Fibroblast of gingiva (primary cell): ENCODE measurements around the gene MIEF2.

ENCODE experiments used
- DNase-seq: peaks from one replicate; pipeline ENCODE4 v3.0.0-alpha.2; 2011; ENCODE audit warnings: low read depth

MIEF2 gene

DNA sequence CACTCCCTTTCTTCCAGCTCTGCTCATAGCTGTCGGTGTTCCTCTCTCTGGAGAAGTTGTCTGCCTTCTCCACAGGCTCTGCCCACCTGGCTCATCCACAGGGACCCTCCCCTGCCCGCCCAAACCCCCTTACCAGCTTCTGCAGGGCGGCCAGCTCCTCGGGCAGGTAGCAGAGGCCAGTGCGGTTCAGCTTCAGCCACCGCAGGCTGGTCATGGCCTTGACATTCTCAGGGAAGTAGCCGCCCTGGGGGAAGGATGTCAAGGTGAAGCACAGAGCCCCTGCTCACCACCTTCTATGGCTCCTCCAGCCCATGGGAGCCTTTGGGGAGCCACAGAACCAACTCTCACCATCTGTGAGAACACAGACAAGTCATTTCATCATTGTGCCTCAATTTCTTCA, 3.7 kb upstream of the MIEF2 start:
- no peak for DNase-seq

DNA sequence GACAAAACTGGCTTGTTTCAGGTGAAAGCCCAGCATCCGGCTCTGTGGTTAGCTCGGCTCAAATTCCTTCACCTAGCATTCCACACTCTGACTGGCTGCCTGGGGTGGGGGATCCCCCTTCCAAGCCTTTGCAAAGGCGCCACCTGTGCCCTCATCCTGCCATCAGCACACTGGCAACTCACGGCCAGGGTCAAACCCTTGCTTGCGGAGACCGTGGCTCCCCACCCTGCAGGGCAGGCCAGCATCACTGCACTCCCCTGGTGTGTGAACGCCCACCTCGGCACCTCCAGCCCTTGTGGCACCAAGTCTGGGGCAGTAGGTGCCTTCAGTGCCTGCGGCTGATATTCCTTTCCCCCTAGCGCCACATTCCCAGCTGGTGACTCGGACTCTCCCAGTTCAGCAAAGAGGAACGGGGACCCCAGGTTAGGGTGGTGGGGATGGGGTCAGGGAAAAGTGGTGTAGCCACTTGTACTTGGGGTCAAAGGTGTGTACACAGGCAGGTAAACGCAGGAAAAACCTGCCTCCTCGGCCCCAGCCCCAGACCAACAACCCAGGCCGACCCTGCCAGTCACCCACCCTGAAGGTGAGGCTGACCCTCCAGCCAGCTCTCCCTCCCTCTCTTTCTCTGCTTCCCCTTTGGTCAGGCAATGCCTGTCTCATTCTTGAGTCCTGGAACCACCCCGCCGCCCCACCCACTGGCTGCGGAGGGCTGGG, 3.0 kb upstream of the MIEF2 start:
- DNase-seq: no peak

DNA sequence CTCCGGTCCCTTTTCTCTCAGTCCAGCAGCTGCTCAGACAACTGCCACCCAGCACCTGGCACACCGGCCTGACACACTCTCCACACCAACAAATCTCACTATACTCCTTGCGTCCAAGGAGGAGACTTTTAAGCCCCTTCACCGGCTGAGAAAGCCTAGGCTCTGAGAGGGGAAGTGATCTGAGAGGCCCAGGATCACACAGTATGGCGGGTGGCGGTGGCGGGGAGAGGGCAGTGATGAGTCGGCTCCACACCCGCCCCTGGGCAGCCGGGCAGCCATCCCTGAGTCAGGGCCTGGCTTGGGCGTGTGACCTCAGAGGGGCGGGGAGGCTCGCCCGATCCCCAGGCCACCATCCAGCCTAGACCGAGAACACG, 2.5 kb upstream of the MIEF2 start:
- peak; percentile 77 for DNase-seq

GRCh38 chr17:18258356-18259038, 2.0 kb upstream of the MIEF2 start, which contains the start of gene FLII:
Gene FLII, minus strand, starts transcription at chr17:18258738. Its CDS starts 48 bp downstream, at chr17:18258690.
- no peak for DNase-seq

DNA sequence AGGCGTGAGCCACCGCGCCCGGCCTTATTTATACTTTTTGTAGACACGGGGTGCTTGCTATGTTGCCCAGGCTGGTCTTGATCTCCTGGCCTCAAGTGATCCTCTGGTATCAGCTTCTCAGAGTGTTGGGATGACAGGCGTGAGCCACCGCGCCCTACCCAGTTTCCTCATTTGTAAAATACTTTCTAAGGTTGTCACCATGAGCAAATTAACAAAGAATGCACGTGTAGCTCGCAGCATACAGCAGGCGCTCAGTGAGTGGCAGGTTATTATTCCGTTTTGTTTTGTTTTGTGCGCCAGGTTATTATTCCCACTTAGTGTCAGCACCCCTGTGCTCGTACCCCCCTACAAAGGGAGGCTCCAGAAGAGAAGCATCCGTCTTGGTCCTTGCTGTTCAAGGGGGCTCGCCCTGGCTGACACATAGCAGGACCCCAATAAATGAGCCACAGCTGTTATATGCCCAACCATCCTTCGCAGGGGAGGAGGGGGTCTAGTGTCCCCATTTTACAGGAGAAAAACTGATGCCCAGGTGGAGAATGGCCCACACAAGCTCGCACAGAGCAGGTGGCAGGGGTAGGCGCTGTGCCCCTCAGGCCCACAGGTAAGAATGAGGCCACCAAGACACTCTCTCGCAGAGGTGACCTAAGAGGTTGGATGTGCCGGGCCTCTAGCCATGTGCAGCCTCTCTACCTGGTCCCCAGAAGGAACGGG, 686 bp upstream of the MIEF2 start:
- no peak for DNase-seq

DNA sequence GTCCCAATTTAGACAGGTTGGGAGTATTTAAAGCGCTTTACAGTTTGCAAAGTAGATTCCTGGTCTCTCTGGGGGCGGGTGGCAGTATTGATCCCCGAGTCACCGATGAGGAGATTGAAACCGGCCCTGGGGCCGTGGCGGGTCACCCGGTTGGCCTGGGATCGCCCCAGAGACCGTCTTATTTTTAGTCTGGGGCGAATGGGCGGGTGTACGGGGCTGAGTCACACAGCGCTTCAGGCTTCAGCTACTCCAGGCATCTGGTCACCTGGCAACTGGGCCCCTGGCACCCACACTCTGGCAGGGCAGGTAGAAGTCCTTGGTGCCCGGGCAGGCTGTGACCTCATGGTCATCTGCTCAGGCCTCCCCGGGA, 669 bp downstream of the MIEF2 start:
- peak; percentile 36 for DNase-seq

GRCh38 chr17:18261659-18262058, 1.2 kb downstream of the MIEF2 start:
- DNase-seq: no peak

DNA sequence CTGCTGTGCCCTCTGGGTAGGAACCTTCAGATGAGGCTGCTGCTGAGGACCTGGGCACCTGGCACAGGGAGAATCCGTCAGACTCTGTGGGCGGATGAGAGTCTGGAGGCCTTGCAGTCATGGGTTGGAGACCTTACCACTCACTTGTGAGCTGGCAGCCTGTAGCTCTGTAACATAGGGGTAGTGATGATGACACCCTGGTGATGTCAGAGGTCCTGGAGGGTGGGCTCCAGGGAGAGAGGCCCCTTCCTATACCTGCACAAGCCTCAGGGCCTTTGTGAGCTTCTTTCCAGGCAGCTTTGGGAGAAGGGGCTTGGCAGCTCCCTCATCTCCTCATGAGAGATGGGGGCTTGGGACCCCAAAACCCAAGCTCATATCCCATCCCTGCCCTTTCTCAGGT, 1.6 kb downstream of the MIEF2 start:
- no peak for DNase-seq

DNA sequence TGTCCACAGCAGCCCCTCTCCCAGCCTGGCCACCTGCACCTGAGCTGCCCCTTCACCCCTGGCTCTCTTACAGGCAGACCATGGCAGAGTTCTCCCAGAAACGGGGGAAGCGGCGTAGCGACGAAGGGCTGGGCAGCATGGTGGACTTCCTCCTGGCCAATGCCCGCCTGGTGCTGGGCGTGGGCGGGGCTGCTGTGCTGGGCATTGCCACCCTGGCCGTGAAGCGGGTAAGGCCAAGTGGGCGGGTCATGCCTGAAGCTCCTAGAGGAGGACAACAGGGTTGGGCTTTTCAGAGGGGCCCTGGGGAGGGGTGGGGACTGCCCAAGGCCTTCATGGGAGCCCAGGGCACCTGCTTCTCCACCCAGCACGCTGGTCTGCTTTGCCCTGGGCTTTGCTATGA, 2.2 kb downstream of the MIEF2 start:
- DNase-seq: no peak

GRCh38 chr17:18263885-18264682, 3.6 kb downstream of the MIEF2 start:
- DNase-seq: no peak

DNA sequence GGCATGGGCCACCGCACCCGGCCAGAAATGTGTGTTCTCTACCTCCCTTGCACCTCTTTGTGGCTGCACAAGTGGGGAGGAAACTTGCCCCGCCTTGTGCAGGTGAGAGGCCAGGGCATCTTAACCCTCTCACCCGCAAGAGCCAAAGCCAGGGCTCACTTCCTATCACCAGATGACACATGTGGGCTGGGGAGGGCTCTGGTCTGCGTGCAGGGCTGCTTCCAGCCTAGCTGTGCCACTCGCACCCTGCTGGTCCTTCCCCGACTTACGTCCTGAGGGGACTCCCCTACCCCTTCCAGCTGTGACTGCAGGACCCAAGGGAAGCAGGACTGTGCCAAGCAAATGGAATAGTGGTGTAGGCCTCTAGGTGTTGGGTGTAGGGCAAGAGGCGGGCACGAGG, 6.9 kb downstream of the MIEF2 start:
- no peak for DNase-seq

GRCh38 chr17:18267927-18268711, 7.7 kb downstream of the MIEF2 start:
- DNase-seq: no peak

GRCh38 chr17:18270046-18270931, 9.8 kb downstream of the MIEF2 start:
- no peak for DNase-seq

DNA sequence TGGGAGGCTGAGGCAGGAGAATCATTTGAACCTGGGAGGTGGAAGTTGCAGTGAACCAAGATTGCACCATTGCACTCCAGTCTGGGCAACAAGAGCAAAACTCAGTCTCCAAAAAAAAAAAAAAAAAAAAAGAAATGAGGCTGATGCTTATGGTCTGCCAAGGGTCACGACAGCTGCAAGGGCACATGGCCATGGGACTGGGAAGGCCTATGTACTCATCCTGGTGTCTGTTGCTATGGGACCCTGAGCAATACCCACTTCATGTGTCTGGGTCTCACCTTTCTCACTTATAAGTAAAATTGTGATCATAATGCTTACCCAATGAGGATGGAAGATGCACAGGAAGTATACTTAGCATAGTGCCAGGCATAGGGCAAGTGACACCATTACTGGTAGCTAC, 16.6 kb downstream of the MIEF2 start:
- no peak for DNase-seq

DNA sequence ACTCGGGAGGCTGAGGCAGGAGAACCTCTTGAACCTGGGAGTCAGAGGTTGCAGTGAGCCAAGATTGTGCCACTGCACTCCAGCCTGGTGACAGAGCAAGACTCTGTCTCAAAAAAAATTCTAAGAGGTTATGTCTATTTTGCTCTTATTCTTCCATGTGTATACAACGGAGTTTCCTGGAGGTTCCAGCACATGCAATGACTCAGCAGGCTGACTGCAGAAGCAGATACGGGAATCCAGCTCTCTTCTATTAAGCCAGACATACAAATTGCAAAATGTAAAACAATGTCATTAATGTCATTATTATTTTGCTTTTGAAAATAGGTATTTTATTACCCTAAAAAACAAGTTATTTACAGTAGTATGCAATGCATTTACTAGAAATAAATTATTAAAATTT, 18.4 kb downstream of the MIEF2 start:
- DNase-seq: peak; percentile 46

GRCh38 chr17:18280249-18280648, 19.8 kb downstream of the MIEF2 start:
- no peak for DNase-seq

GRCh38 chr17:18280766-18281371, 20.4 kb downstream of the MIEF2 start:
- peak; percentile 33 for DNase-seq

DNA sequence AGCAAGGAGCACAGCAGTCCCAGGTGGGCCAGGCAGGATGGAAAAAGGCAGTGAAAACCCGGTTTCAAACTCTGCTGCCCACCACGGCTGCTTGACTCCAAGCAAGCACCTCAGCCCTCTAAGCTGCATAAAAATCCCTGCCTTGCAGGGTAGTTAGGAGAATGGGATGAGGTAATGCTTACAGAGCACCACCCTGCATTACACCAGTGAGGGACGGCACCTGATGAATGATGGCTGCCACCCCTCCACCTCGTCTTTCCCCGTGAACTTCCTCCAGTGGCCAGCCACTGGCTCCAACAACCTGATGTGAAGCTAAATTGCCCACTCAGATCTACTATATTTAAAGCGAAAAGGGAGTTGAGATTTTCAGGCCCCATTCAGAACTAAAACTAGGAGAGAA, 21.3 kb downstream of the MIEF2 start:
- no peak for DNase-seq

DNA sequence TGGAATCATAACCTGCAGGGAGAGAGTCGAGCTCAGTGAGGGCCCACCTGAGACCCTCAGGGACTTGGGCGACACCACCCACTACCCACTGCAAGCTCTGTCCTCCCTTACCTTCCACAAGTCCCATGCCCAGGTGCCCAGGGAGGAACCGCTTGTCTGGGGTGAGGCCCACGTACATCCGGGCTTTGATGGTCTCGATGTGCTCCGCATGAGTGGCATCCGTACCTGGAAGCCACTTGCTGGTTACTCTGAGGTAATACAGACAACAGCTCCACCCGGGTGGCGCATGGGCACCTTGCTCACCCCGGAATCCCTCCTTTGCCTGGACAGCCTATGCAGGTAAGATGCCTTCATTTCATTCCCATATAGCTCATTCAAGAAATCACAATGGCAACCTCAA, 24.8 kb downstream of the MIEF2 start:
- no peak for DNase-seq
